Neural cell (in vitro differentiated cells): ENCODE results near the gene WASHC3. TPM values are rescaled to one million over a fixed set of nuclear protein-coding genes. Genes with fewer than 3 reads are reported as not detected.

ENCODE experiments used
- H2AFZ ChIP-seq: fragments of 200-600, 300-800 bp; sonication (generic), shearing (Covaris generic); 2 replicates; pipeline ENCODE4 v1.6.0; 2014; ENCODE audit warnings: low read depth, mild to moderate bottlenecking, antibody characterized with exemption, low read length, moderate library complexity
- H3F3A ChIP-seq: fragments of 200-600 bp; shearing (Covaris generic); 2 replicates; pipeline ENCODE4 v1.6.1; 2016; ENCODE audit warnings: mild to moderate bottlenecking, moderate library complexity, mixed read lengths, antibody characterized with exemption, low read length; ENCODE audit not compliant: insufficient read depth, poor library complexity, severe bottlenecking
- H3K27ac ChIP-seq: fragments of 200-600, 300-800 bp; sonication (generic), shearing (Covaris generic); 2 replicates; pipeline ENCODE4 v1.5.1; 2014; ENCODE audit warnings: mild to moderate bottlenecking, low read length, moderate library complexity
- H3K27me3 ChIP-seq: fragments of 300-800, 200-600 bp; sonication (generic), shearing (Covaris generic); 2 replicates; pipeline ENCODE4 v1.6.0; 2014; ENCODE audit warnings: mild to moderate bottlenecking, low read depth, low read length, moderate library complexity; ENCODE audit not compliant: insufficient read depth
- H3K36me3 ChIP-seq: fragments of 300-800, 200-600 bp; sonication (generic), shearing (Covaris generic); 2 replicates; pipeline ENCODE4 v1.5.1; 2014; ENCODE audit warnings: mild to moderate bottlenecking, antibody characterized with exemption, low read length, moderate library complexity; ENCODE audit not compliant: insufficient read depth
- H3K4me2 ChIP-seq: fragments of 300-800, 200-600 bp; sonication (generic), shearing (Covaris generic); 2 replicates; pipeline ENCODE4 v1.6.0; 2014; ENCODE audit warnings: mild to moderate bottlenecking, low read length
- H3K4me3 ChIP-seq: fragments of 300-800, 200-600 bp; sonication (generic), shearing (Covaris generic); 2 replicates; pipeline ENCODE4 v1.5.1; 2014; ENCODE audit warnings: mild to moderate bottlenecking, low read length, moderate library complexity
- H3K79me2 ChIP-seq: fragments of 200-600 bp; shearing (Covaris generic); replicated peaks from 2 replicates; pipeline ENCODE4 v1.6.0; 2014; ENCODE audit warnings: mild to moderate bottlenecking, low read length, moderate library complexity; ENCODE audit not compliant: insufficient read depth
- H3K9ac ChIP-seq: fragments of 300-800, 200-600 bp; sonication (generic), shearing (Covaris generic); 2 replicates; pipeline ENCODE4 v1.6.1; 2016; ENCODE audit warnings: mild to moderate bottlenecking, low read length, mixed read lengths
- H3K9me2 ChIP-seq: fragments of 200-600 bp; shearing (Covaris generic); 2 replicates; pipeline ENCODE4 v1.6.1; 2016; ENCODE audit warnings: mild to moderate bottlenecking, low read length, mixed read lengths; ENCODE audit not compliant: insufficient read depth
- H3K9me3 ChIP-seq: fragments of 200-600, 300-800 bp; sonication (generic), shearing (Covaris generic); 2 replicates; pipeline ENCODE4 v1.6.1; 2016; ENCODE audit warnings: mild to moderate bottlenecking, mixed run types, low read length, moderate library complexity, mixed read lengths
- H4K20me1 ChIP-seq: fragments of 200-600 bp; shearing (Covaris generic); 2 replicates; pipeline ENCODE4 v1.6.1; 2016; ENCODE audit warnings: mild to moderate bottlenecking, mixed run types; ENCODE audit not compliant: insufficient read depth
- EP300 ChIP-seq: fragments of 450-650 bp; conservative IDR thresholded peaks from 2 replicates; pipeline ENCODE4 v1.6.1; 2014; ENCODE audit warnings: antibody characterized with exemption, mild to moderate bottlenecking, moderate library complexity; ENCODE audit not compliant: poor library complexity, severe bottlenecking
- EZH2 ChIP-seq: fragments of 200-600, 300-800 bp; shearing (Covaris generic), sonication (generic); IDR thresholded peaks from 2 replicates; pipeline ENCODE4 v1.6.1; 2014; ENCODE audit warnings: antibody characterized with exemption, low read length, borderline replicate concordance, mild to moderate bottlenecking; ENCODE audit not compliant: insufficient read depth, poor library complexity, severe bottlenecking
- MXI1 ChIP-seq: fragments of 450-650 bp; conservative IDR thresholded peaks from 2 replicates; pipeline ENCODE4 v1.6.1; 2014; ENCODE audit warnings: antibody characterized with exemption, mild to moderate bottlenecking; ENCODE audit not compliant: poor library complexity, severe bottlenecking
- POLR2AphosphoS5 ChIP-seq: IDR thresholded peaks from 2 replicates; pipeline ENCODE4 v1.6.1; 2012
- RAD21 ChIP-seq: fragments of 450-650 bp; conservative IDR thresholded peaks from 2 replicates; pipeline ENCODE4 v1.6.1; 2014; ENCODE audit warnings: antibody characterized with exemption, mild to moderate bottlenecking, moderate library complexity
- REST ChIP-seq: IDR thresholded peaks from 2 replicates; pipeline ENCODE4 v1.6.1; 2012; ENCODE audit warnings: borderline replicate concordance
- SMC3 ChIP-seq: fragments of 450-650 bp; conservative IDR thresholded peaks from 2 replicates; pipeline ENCODE4 v1.6.1; 2014; ENCODE audit warnings: antibody characterized with exemption, mild to moderate bottlenecking, moderate library complexity; ENCODE audit not compliant: poor library complexity
- TAF1 ChIP-seq: IDR thresholded peaks from 2 replicates; pipeline ENCODE4 v1.6.1; 2012; ENCODE audit warnings: low read depth
- polyA plus RNA-seq: library from polyadenylated mRNA; depleted of rRNA; stranded (reverse); fragments of >200 nt; gene quantifications from 2 replicates; pipeline ENCODE4 v1.2.3, GENCODE V29; 2014
- TF ChIP-seq, protein P1 (sequence below): fragments of 450-650 bp; IDR thresholded peaks from 2 replicates; pipeline ENCODE4 v1.5.1; 2014; ENCODE audit warnings: antibody characterized with exemption, mild to moderate bottlenecking, moderate library complexity; ENCODE audit not compliant: poor library complexity, severe bottlenecking

WASHC3 gene
- polyA plus RNA-seq, 1 donor from 2014 or later, result 65.9 TPM

DNA sequence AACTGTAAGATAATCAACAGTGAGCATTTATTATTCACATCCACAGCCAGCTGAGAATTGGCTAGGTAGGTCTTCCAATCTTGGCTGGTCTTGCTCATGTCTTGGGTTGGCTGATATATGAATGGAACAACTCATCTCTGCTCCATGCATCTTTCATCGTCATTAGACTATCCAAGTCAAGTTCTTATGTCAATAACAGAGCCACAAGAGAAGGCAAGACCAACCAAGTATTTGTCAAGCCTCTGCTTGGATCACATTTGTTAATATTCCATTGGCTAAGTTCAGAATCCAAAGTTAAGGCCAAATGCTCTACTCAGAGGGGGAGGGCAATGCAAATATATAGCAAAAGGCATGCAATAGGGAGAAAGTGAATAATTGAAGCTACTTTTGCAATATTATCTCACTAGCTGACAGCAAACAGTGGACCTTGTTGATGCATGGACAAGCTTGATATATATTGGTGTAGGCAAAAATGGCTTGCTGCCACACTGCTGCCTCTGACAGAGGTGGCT, 53.1 kb downstream of the WASHC3 start:
- no peaks in the 10 kb centered on the region for H3F3A ChIP-seq
- H3K4me2 ChIP-seq, result no peak overlapping the region
- no peak overlapping the region for H2AFZ ChIP-seq
- no peaks in the 10 kb centered on the region for H3K9me2 ChIP-seq
- no peaks in the 10 kb centered on the region for H4K20me1 ChIP-seq
- no peak overlapping the region for H3K4me3 ChIP-seq
- H3K9me3 ChIP-seq, result no peaks in the 10 kb centered on the region
- no peak overlapping the region for H3K27ac ChIP-seq
- no peaks in the 10 kb centered on the region for H3K27me3 ChIP-seq
- no peak overlapping the region for H3K9ac ChIP-seq
- no peaks in the 10 kb centered on the region for H3K36me3 ChIP-seq
- no peaks in the 10 kb centered on the region for H3K79me2 ChIP-seq
- TF ChIP-seq MXI1, result no peak

- no peaks in the 10 kb centered on the region for H3K36me3 ChIP-seq
- no peak overlapping the region for H3K4me3 ChIP-seq
- H3K27me3 ChIP-seq, result no peaks in the 10 kb centered on the region
- H4K20me1 ChIP-seq, result no peaks in the 10 kb centered on the region
- H3K9ac ChIP-seq, result no peak overlapping the region
- no peaks in the 10 kb centered on the region for H3K9me3 ChIP-seq
- H3K4me2 ChIP-seq, result no peak overlapping the region
- no peak overlapping the region for H2AFZ ChIP-seq
- H3K27ac ChIP-seq, result no peak overlapping the region
- H3K79me2 ChIP-seq, result no peaks in the 10 kb centered on the region
- TF ChIP-seq RAD21, result no peak
- TF ChIP-seq TAF1, result no peak
- TF ChIP-seq REST, result no peak
- TF ChIP-seq POLR2AphosphoS5, result no peak
- TF ChIP-seq MXI1, result no peak
- no peak for TF ChIP-seq SMC3
- TF ChIP-seq, protein P1, sequence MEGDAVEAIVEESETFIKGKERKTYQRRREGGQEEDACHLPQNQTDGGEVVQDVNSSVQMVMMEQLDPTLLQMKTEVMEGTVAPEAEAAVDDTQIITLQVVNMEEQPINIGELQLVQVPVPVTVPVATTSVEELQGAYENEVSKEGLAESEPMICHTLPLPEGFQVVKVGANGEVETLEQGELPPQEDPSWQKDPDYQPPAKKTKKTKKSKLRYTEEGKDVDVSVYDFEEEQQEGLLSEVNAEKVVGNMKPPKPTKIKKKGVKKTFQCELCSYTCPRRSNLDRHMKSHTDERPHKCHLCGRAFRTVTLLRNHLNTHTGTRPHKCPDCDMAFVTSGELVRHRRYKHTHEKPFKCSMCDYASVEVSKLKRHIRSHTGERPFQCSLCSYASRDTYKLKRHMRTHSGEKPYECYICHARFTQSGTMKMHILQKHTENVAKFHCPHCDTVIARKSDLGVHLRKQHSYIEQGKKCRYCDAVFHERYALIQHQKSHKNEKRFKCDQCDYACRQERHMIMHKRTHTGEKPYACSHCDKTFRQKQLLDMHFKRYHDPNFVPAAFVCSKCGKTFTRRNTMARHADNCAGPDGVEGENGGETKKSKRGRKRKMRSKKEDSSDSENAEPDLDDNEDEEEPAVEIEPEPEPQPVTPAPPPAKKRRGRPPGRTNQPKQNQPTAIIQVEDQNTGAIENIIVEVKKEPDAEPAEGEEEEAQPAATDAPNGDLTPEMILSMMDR, result no peak
- no peak for TF ChIP-seq EP300
- TF ChIP-seq EZH2, result no peak
- H3K9me2 ChIP-seq, result no peaks in the 10 kb centered on the region
- H3F3A ChIP-seq, result no peaks in the 10 kb centered on the region
Measured at GRCh38 chr12:102005256-102005655, 56.5 kb downstream of the WASHC3 start.

DNA sequence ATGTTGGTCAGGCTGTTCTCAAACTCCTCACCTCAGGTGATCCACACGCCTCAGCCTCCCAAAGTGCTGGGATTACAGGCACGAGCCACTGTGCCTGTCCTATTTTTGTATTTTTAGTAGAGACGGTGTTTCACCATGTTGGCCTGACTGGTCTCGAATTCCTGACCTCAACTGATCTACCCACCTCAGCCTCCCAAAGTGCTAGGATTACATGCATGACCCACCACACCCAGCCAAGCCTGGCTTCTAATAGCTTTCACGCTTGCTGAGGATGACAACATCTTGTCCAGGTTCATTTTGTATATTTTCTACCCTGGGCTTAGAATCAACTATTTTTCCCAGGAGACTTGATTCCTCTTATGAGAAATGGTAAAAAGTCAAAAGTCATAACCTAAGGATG, 64.7 kb downstream of the WASHC3 start:
- no peak overlapping the region for H3K9ac ChIP-seq
- no peaks in the 10 kb centered on the region for H3F3A ChIP-seq
- H3K4me2 ChIP-seq, result no peak overlapping the region
- H3K27me3 ChIP-seq, result no peaks in the 10 kb centered on the region
- no peaks in the 10 kb centered on the region for H4K20me1 ChIP-seq
- no peak overlapping the region for H3K4me3 ChIP-seq
- no peak overlapping the region for H2AFZ ChIP-seq
- no peaks in the 10 kb centered on the region for H3K9me2 ChIP-seq
- H3K27ac ChIP-seq, result no peak overlapping the region
- no peaks in the 10 kb centered on the region for H3K79me2 ChIP-seq
- H3K36me3 ChIP-seq, result no peaks in the 10 kb centered on the region
- H3K9me3 ChIP-seq, result no peaks in the 10 kb centered on the region
- TF ChIP-seq EP300, result no peak
- no peak for TF ChIP-seq REST
- TF ChIP-seq POLR2AphosphoS5, result no peak
- TF ChIP-seq SMC3, result no peak
- TF ChIP-seq TAF1, result no peak
- TF ChIP-seq, protein P1, result no peak
- no peak for TF ChIP-seq EZH2
- TF ChIP-seq RAD21, result no peak
- no peak for TF ChIP-seq MXI1
